Gastroesophageal sphincter (tissue), 3 donors: Measurements from ENCODE around the gene PTPRN2.

Source experiments
- CTCF ChIP-seq, 4 experiments: fragments of 200-600 bp in 2 of 4; fragments of 450-650 bp in 2 of 4; sonication (generic) in 1 of 4; IDR thresholded peaks; one replicate each; pipeline ENCODE4 v1.5.1; 2017 to 2019; ENCODE audit warnings: antibody characterized with exemption in 4 of 4, mild to moderate bottlenecking in 2 of 4, moderate library complexity in 2 of 4
- EP300 ChIP-seq: sonication (generic); formaldehyde crosslinking; IDR thresholded peaks from one replicate; pipeline ENCODE4 v1.6.1; 2017; ENCODE audit warnings: antibody characterized with exemption, mild to moderate bottlenecking
- POLR2A ChIP-seq, 2 donors: fragments of 450-650 bp; IDR thresholded peaks; one replicate each; pipeline ENCODE4 v1.6.1; 2017; ENCODE audit warnings: antibody characterized with exemption in 2 of 2, mild to moderate bottlenecking in 2 of 2, moderate library complexity in 1 of 2

- no peak for TF ChIP-seq CTCF (IDR thresholded peaks at IDR 0.05)
- no peak for TF ChIP-seq EP300
- no peak for TF ChIP-seq POLR2A (IDR thresholded peaks at IDR 0.05)
Measured at GRCh38 chr7:157751406-157751805, 836.2 kb downstream of the PTPRN2 start.
